ENCODE results near the gene RETN. TPM values are rescaled to one million over a fixed set of nuclear protein-coding genes. Genes with fewer than 3 reads are reported as not detected.

Gene RETN
- total and polyA plus RNA-seq, 2 of the 8 experiments (the other 6 are each of a cell fraction or from before 2014, with no cell fraction given), result not detected

- TF ChIP-seq CHD7 (IDR thresholded peaks at IDR 0.05; ENCODE audit: insufficient replicate concordance, low read length) (no peak), E2F6 (IDR thresholded peaks at IDR 0.05) (no peak), CBX5 (IDR thresholded peaks at IDR 0.05; ENCODE audit: low read depth, low read length) (no peak), TCF12 (IDR thresholded peaks at IDR 0.05; ENCODE audit: low read depth, low read length) (no peak), CBX8 (IDR thresholded peaks at IDR 0.05; ENCODE audit: borderline replicate concordance, low read depth, low read length) (no peak), EP300 (IDR thresholded peaks at IDR 0.05; ENCODE audit: borderline replicate concordance in 1 of 2, low read depth in 2 of 2, low read length in 2 of 2) (no peak), RNF2 (IDR thresholded peaks at IDR 0.05; ENCODE audit: borderline replicate concordance, low read depth, low read length, missing control alignments, poor library complexity, severe bottlenecking) (no peak), NANOG (IDR thresholded peaks at IDR 0.05; ENCODE audit: insufficient read depth, low read depth, low read length, poor library complexity, severe bottlenecking) (no peak), RAD21 (IDR thresholded peaks at IDR 0.05 in 1 of 2, conservative IDR thresholded peaks at IDR 0.05 in 1 of 2; ENCODE audit: low read depth in 2 of 2, low read length in 2 of 2) (no peak), NRF1 (IDR thresholded peaks at IDR 0.05; ENCODE audit: low read depth, low read length) (no peak)
Measured at GRCh38 chr19:7663706-7664105, 5.1 kb upstream of the RETN start (continued).

All from H1 (cell line).